ENCODE results near the gene IL10RA. TPM values are rescaled to one million over a fixed set of nuclear protein-coding genes. Genes with fewer than 3 reads are reported as not detected.

Gene IL10RA
- total and polyA plus RNA-seq, 12 donors: 2.0 to 29.9 (median 3.8) TPM

- 93 to 96% methylated on average over 3 of the region's 3 CpGs for WGBS, 2 donors
- no peak for DNase-seq
- Histone ChIP-seq H3K4me3 (no peak overlapping the region), H3K27ac (no peak overlapping the region), H3K27me3 (peaks cover 0 to 28% (median 8%) of the 10 kb centered on the region in 7 donors), H3K4me1 (peaks cover 0 to 50% (median 12%) of the 10 kb centered on the region in 9 donors), H3K36me3 (peaks cover 0 to 6% (median 0%) of the 10 kb centered on the region in 9 donors), H3K9me3 (peaks cover 0 to 6% (median 0%) of the 10 kb centered on the region in 11 donors)
- TF ChIP-seq, protein P1, sequence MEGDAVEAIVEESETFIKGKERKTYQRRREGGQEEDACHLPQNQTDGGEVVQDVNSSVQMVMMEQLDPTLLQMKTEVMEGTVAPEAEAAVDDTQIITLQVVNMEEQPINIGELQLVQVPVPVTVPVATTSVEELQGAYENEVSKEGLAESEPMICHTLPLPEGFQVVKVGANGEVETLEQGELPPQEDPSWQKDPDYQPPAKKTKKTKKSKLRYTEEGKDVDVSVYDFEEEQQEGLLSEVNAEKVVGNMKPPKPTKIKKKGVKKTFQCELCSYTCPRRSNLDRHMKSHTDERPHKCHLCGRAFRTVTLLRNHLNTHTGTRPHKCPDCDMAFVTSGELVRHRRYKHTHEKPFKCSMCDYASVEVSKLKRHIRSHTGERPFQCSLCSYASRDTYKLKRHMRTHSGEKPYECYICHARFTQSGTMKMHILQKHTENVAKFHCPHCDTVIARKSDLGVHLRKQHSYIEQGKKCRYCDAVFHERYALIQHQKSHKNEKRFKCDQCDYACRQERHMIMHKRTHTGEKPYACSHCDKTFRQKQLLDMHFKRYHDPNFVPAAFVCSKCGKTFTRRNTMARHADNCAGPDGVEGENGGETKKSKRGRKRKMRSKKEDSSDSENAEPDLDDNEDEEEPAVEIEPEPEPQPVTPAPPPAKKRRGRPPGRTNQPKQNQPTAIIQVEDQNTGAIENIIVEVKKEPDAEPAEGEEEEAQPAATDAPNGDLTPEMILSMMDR (IDR thresholded peaks at IDR 0.05): no peak
- intact Hi-C loops (cut with DNase I): loop anchor here in 1 of 10 donors (5.0 kb wide), 1 partner anchor 634 kb away; no protein-coding TSS in a partner anchor
- no peak for ATAC-seq
Measured at GRCh38 chr11:117983163-117983475, 3.1 kb upstream of the IL10RA start.

DNA sequence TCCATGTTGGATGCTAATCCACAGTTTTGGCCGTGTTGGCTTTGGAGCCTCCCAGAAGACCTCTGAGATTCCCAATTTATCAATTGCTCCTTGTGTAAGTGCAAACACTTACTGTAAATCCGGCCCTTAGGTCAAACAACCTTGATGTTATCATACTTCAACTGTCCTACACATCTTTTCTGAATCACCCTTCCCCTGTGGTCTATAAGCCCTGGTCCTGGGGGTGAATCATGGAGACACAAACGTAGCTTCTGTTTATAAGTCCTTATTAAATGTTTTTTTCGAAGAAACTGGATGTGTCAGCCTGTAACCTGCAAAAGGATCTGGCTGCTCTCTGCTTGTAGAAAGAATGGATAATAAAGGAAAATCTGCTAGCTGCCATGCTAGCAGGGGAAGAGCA lies 1.7 kb upstream of the IL10RA start:
- H3K4me3 ChIP-seq: no peak overlapping the region
- H3K36me3 ChIP-seq: peaks cover 0 to 20% (median 0%) of the 10 kb centered on the region in 9 donors
- DNase-seq (no peak), ATAC-seq (no peak)
- TF ChIP-seq, protein P1 (IDR thresholded peaks at IDR 0.05): no peak
- H3K27me3 ChIP-seq: peaks cover 0 to 38% (median 10%) of the 10 kb centered on the region in 7 donors
- WGBS, 2 donors: 72 to 83% methylated on average over 4 of the region's 4 CpGs
- peaks cover 0 to 6% (median 0%) of the 10 kb centered on the region in 11 donors for H3K9me3 ChIP-seq
- peaks cover 0 to 44% (median 11%) of the 10 kb centered on the region in 9 donors for H3K4me1 ChIP-seq
- H3K27ac ChIP-seq: no peak overlapping the region
- intact Hi-C loops (cut with DNase I): loop anchor here in 1 of 10 donors (5.0 kb wide), 1 partner anchor 633 kb away; no protein-coding TSS in a partner anchor

- peaks cover 0 to 38% (median 9%) of the 10 kb centered on the region in 7 donors for H3K27me3 ChIP-seq
- intact Hi-C loops (cut with DNase I): no loop called here
- 79 to 87% methylated on average over 15 of the region's 15 CpGs for WGBS, 2 donors
- no peak for ATAC-seq
- DNase-seq: no peak
- peaks cover 0 to 6% (median 0%) of the 10 kb centered on the region in 11 donors for H3K9me3 ChIP-seq
- peak overlapping the region in 5 of 10 donors; percentile 29 to 98 (median 72) for H3K27ac ChIP-seq
- H3K4me1 ChIP-seq: peaks cover 0 to 39% (median 11%) of the 10 kb centered on the region in 9 donors
- TF ChIP-seq, protein P1 (IDR thresholded peaks at IDR 0.05): no peak
- peaks cover 0 to 46% (median 0%) of the 10 kb centered on the region in 9 donors for H3K36me3 ChIP-seq
- H3K4me3 ChIP-seq: peak overlapping the region in 9 of 10 donors; percentile 8 to 84 (median 59)
Measured at GRCh38 chr11:117986981-117987574, 884 bp downstream of the IL10RA start.

GRCh38 chr11:117989351-117990102 lies 3.3 kb downstream of the IL10RA start:
- H3K36me3 ChIP-seq: peaks cover 0 to 70% (median 0%) of the 10 kb centered on the region in 9 donors
- 89 to 92% methylated on average over 13 of the region's 13 CpGs for WGBS, 2 donors
- peaks cover 0 to 62% (median 11%) of the 10 kb centered on the region in 9 donors for H3K4me1 ChIP-seq
- peak overlapping the region in 6 of 10 donors; percentile 58 to 84 (median 62) for H3K4me3 ChIP-seq
- intact Hi-C loops (cut with DNase I): no loop called here
- TF ChIP-seq, protein P1 (IDR thresholded peaks at IDR 0.05): no peak
- H3K27me3 ChIP-seq: peaks cover 0 to 34% (median 8%) of the 10 kb centered on the region in 7 donors
- ATAC-seq (peak in 5 of 8 donors; percentile 2 to 41 (median 23)), DNase-seq (no peak)
- peak overlapping the region in 5 of 10 donors; percentile 22 to 98 (median 44) for H3K27ac ChIP-seq
- H3K9me3 ChIP-seq: no peaks in the 10 kb centered on the region

All from heart right ventricle (tissue), 16 donors.